B cell (primary cell): Measurements from ENCODE around the gene AVPR1B. TPM values are rescaled to one million over a fixed set of nuclear protein-coding genes. Genes with fewer than 3 reads are reported as not detected.

Experiments used
- ATAC-seq: fragments of 200-7000 bp; cut with Tn5 transposase; one replicate; pipeline ENCODE4 v1.10.0; 2021; ENCODE audit warnings: low read depth, mild to moderate bottlenecking, moderate number of reproducible peaks, moderate library complexity
- CTCF ChIA-PET: fragments of 350-600 bp; sonication (Branson Sonifier 250); formaldehyde crosslinking; loops from one replicate; lab custom pipeline; 2021; ENCODE audit warnings: antibody characterized with exemption, inconsistent platforms; lab: Charles Lee
- POLR2A ChIA-PET: fragments of 350-600 bp; sonication (Branson Sonifier 250); formaldehyde crosslinking; loops from one replicate; lab custom pipeline; 2021; ENCODE audit warnings: antibody characterized with exemption; lab: Charles Lee
- DNase-seq: peaks from one replicate; pipeline ENCODE4 v3.0.0; 2013
- H2AFZ ChIP-seq: 2 replicates; pipeline ENCODE4 v1.6.1; 2012; ENCODE audit warnings: mild to moderate bottlenecking, low read depth, low read length; ENCODE audit not compliant: insufficient read depth, poor library complexity, severe bottlenecking
- H3K27ac ChIP-seq, 2 donors: 1 replicate in 1 of 2; 2 replicates in 1 of 2; pipeline ENCODE4 v1.5.1; 2012 to 2013; ENCODE audit warnings: low read length in 2 of 2, mild to moderate bottlenecking in 2 of 2, moderate library complexity in 1 of 2
- H3K27me3 ChIP-seq, 4 experiments: fragments of 200-600 bp in 1 of 4; sonication (generic) in 1 of 4; replicated peaks in 1 of 4; 1 replicate in 2 of 4; 2 replicates in 2 of 4; pipeline versions ENCODE4 v1.6.1 to v1.7.0; 2013 to 2016; ENCODE audit warnings: low read length in 3 of 4, mild to moderate bottlenecking in 2 of 4, mixed read lengths in 1 of 4, moderate library complexity in 1 of 4; ENCODE audit not compliant: insufficient read depth in 4 of 4, control insufficient read depth in 3 of 4; ENCODE audit errors: control extremely low read depth in 1 of 4
- H3K36me3 ChIP-seq, 2 experiments: replicated peaks in 1 of 2; 1 replicate in 1 of 2; 2 replicates in 1 of 2; pipeline versions ENCODE4 v1.6.1 to v1.7.1; 2013; ENCODE audit warnings: low read length in 1 of 2; ENCODE audit not compliant: insufficient read depth in 2 of 2, control insufficient read depth in 1 of 2; ENCODE audit errors: control extremely low read depth in 1 of 2, extremely low read depth in 1 of 2
- H3K4me1 ChIP-seq, 2 donors: fragments of 200-600 bp in 1 of 2; sonication (generic) in 1 of 2; 1 replicate in 1 of 2; 2 replicates in 1 of 2; pipeline versions ENCODE4 v1.5.1 to v1.6.1; 2013 to 2017; ENCODE audit warnings: low read length in 2 of 2; ENCODE audit not compliant: control insufficient read depth in 2 of 2, insufficient read depth in 2 of 2
- H3K4me2 ChIP-seq: replicated peaks from 2 replicates; pipeline ENCODE3; 2012; ENCODE audit warnings: mild to moderate bottlenecking, low read depth, low read length; ENCODE audit not compliant: poor library complexity, severe bottlenecking
- H3K4me3 ChIP-seq, 5 experiments: fragments of 200-600 bp in 1 of 5; sonication (generic) in 1 of 5; 1 replicate in 3 of 5; 2 replicates in 2 of 5; pipeline versions ENCODE4 v1.5.1 to v1.7.0; 2011 to 2016; ENCODE audit warnings: low read length in 4 of 5, mild to moderate bottlenecking in 4 of 5, low read depth in 2 of 5, control low read depth in 1 of 5, moderate library complexity in 1 of 5; ENCODE audit not compliant: insufficient read depth in 1 of 5; ENCODE audit errors: control extremely low read depth in 1 of 5, extremely low read depth in 1 of 5
- H3K79me2 ChIP-seq: fragments of 200-600 bp; sonication (generic); one replicate; pipeline ENCODE4 v1.6.0; 2016; ENCODE audit warnings: low read length; ENCODE audit not compliant: control insufficient read depth, insufficient read depth
- H3K9ac ChIP-seq: fragments of 200-600 bp; sonication (generic); 2 replicates; pipeline ENCODE4 v1.6.1; 2017; ENCODE audit warnings: mild to moderate bottlenecking, low read length, moderate library complexity
- H3K9me3 ChIP-seq, 3 donors: one replicate each; pipeline versions ENCODE4 v1.6.1 to v1.7.1; 2013; ENCODE audit warnings: low read length in 2 of 3; ENCODE audit not compliant: control insufficient read depth in 2 of 3, insufficient read depth in 1 of 3; ENCODE audit errors: control extremely low read depth in 1 of 3
- H4K20me1 ChIP-seq: 2 replicates; pipeline ENCODE4 v1.6.0; 2012; ENCODE audit warnings: mild to moderate bottlenecking, low read length; ENCODE audit not compliant: insufficient read depth, control insufficient read depth, poor library complexity, severe bottlenecking
- H3K27ac Mint-ChIP-seq: one replicate; pipeline ENCODE4 v1.8.0; 2021; ENCODE audit warnings: mixed read lengths
- H3K27me3 Mint-ChIP-seq: one replicate; pipeline ENCODE4 v1.8.0; 2021; ENCODE audit warnings: mixed read lengths
- H3K4me1 Mint-ChIP-seq: one replicate; pipeline ENCODE4 v1.8.0; 2021; ENCODE audit warnings: mixed read lengths
- H3K4me3 Mint-ChIP-seq: one replicate; pipeline ENCODE4 v1.8.0; 2021; ENCODE audit warnings: mixed read lengths
- H3K9me3 Mint-ChIP-seq: one replicate; pipeline ENCODE4 v1.8.0; 2022; ENCODE audit warnings: mixed read lengths; ENCODE audit not compliant: insufficient read depth
- CTCF ChIP-seq: fragments of 200-600 bp; IDR thresholded peaks from one replicate; pipeline ENCODE4 v1.8.0; 2022; ENCODE audit warnings: antibody characterized with exemption, mild to moderate bottlenecking
- EZH2 ChIP-seq: IDR thresholded peaks from 2 replicates; pipeline ENCODE4 v1.6.1; 2012; ENCODE audit warnings: borderline replicate concordance, low read depth, mild to moderate bottlenecking, moderate library complexity, low read length; ENCODE audit not compliant: insufficient read depth, poor library complexity, severe bottlenecking
- WGBS: methylation state at CpG from one replicate; pipeline ENCODE4 v1.1.5; 2013; ENCODE audit warnings: missing lambda C conversion rate; ENCODE audit not compliant: insufficient coverage; 5-methylcytosine and 5-hydroxymethylcytosine counted together
- intact Hi-C: fragments of 100-400 bp; cut with micrococcal nuclease; formaldehyde crosslinking; loops from one replicate; pipeline ENCODE4 v1.10.0; 2022
- polyA plus RNA-seq: library from polyadenylated mRNA; depleted of rRNA; stranded (reverse); fragments of >200 nt; gene quantifications from 2 replicates; pipeline ENCODE4 v1.2.3, GENCODE V29; 2012
- total RNA-seq, 2 donors: library from RNA; stranded (reverse); fragments of 120-200 nt in 1 of 2; gene quantifications; 1 replicate in 1 of 2; 2 replicates in 1 of 2; pipeline versions ENCODE4 v1.2.3 to v1.2.4, GENCODE V29; 2013 to 2022

AVPR1B gene
- total and polyA plus RNA-seq, 2 donors (not counting 1 experiment from before 2014, with no cell fraction given) = 0.59 TPM; not detected in 1

GRCh38 chr1:206100226-206100815 lies 16.9 kb downstream of the AVPR1B start:
- ChIA-PET POLR2A (no interaction called here), CTCF (interaction anchor here (0.9 to 16.1 kb wide), 5 partner anchors 8 to 123 kb away, joined by 3 to 682 read pairs (median 14); partner anchors contain the start of gene CTSE)
- H3K4me3 Mint-ChIP-seq = no peak overlapping the region
- no peak for DNase-seq
- H3K9me3 ChIP-seq = no peaks in the 10 kb centered on the region
- intact Hi-C loops = loop anchor here (5.0 kb wide), 1 partner anchor 33 kb away; no protein-coding TSS in a partner anchor
- no peak for TF ChIP-seq EZH2
- TF ChIP-seq CTCF = no peak
- H3K4me2 ChIP-seq = no peak overlapping the region
- H3K27me3 ChIP-seq = no peaks in the 10 kb centered on the region
- no peak overlapping the region for H3K4me3 ChIP-seq
- peaks cover 20 to 22% of the 10 kb centered on the region in 2 donors for H3K4me1 ChIP-seq
- no peaks in the 10 kb centered on the region for H3K79me2 ChIP-seq
- H3K27ac ChIP-seq = no peak overlapping the region
- H3K27me3 Mint-ChIP-seq = no peaks in the 10 kb centered on the region
- no peak overlapping the region for H3K9ac ChIP-seq
- no peak overlapping the region for H2AFZ ChIP-seq
- H4K20me1 ChIP-seq = no peaks in the 10 kb centered on the region
- no peaks in the 10 kb centered on the region for H3K9me3 Mint-ChIP-seq
- H3K36me3 ChIP-seq = no peaks in the 10 kb centered on the region
- 100% methylated on average over 1 of the region's 1 CpG for WGBS
- H3K4me1 Mint-ChIP-seq = peaks cover 29% of the 10 kb centered on the region
- no peak for ATAC-seq
- H3K27ac Mint-ChIP-seq = no peak overlapping the region

DNA sequence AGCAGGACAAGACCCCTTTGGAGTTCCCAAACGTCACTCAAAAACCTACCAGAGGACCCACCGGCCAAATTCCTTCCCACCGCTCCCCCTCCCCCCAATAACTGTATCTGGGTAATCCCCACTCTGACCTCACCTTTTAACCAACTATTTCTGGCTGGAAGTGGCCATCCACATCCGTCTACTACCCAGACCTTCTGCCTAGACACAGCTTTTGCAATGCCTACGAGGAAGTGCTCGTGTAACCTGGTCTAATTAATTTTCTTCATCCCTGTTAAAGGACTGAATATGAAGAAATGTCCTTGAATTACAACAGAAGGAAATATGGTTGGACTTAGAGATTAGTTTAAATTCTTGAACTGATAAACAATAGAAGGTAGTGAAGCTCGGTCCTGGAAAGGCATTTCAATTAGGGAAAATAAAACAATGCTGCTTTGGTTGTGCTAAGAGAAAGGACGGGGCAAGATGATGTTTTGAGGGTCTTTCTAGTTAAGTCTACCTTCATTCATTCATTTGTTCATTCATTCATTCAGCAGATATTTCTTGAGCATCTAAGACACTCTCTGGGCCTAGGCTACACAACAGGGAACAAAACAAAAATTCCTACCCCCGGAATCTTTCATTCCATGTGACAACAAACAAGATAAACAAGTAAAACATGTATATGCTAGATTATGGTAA lies 18.8 kb downstream of the AVPR1B start:
- 89% methylated on average over 4 of the region's 9 CpGs for WGBS
- CTCF ChIA-PET = interaction anchor here (1.8 to 16.1 kb wide), 3 partner anchors 8 to 68 kb away, joined by 4 to 682 read pairs (median 31); partner anchors contain the start of gene CTSE

More for the DNA sequence above, 18.8 kb downstream of the AVPR1B start:
- no peaks in the 10 kb centered on the region for H4K20me1 ChIP-seq
- Mint-ChIP-seq H3K4me3 (no peak overlapping the region), H3K27me3 (no peaks in the 10 kb centered on the region), H3K27ac (no peak overlapping the region), H3K4me1 (peaks cover 24% of the 10 kb centered on the region), H3K9me3 (no peaks in the 10 kb centered on the region)
- no peaks in the 10 kb centered on the region for H3K9me3 ChIP-seq
- intact Hi-C loops = no loop called here
- H3K27me3 ChIP-seq = no peaks in the 10 kb centered on the region
- DNase-seq (no peak), ATAC-seq (no peak)
- H3K4me1 ChIP-seq = peaks cover 22 to 25% of the 10 kb centered on the region in 2 donors
- TF ChIP-seq CTCF = no peak
- no peak overlapping the region for H3K4me3 ChIP-seq
- H3K4me2 ChIP-seq = no peak overlapping the region
- H2AFZ ChIP-seq = no peak overlapping the region
- POLR2A ChIA-PET = no interaction called here
- H3K9ac ChIP-seq = no peak overlapping the region
- H3K36me3 ChIP-seq = no peaks in the 10 kb centered on the region
- no peak overlapping the region for H3K27ac ChIP-seq
- H3K79me2 ChIP-seq = no peaks in the 10 kb centered on the region
